Measurements from ENCODE around the gene NPC1L1. TPM values are rescaled to one million over a fixed set of nuclear protein-coding genes. Genes with fewer than 3 reads are reported as not detected.

The NPC1L1 gene
- total and polyA plus RNA-seq, 2 donors from 2014 or later, result 0.88 to 2.4 TPM

- FAIRE-seq (no peak), DNase-seq (no peak)
Observed at GRCh38 chr7:44515590-44516268, 25.4 kb downstream of the NPC1L1 start.

GRCh38 chr7:44512736-44513135 is 28.4 kb downstream of the NPC1L1 start:
- no peaks in the 10 kb centered on the region for H3K27me3 ChIP-seq (ENCODE audit: control insufficient read depth, insufficient read depth, low read length)
- H3K4me3 ChIP-seq (ENCODE audit: low read length in 3 of 3), result no peak overlapping the region
- no peak for FAIRE-seq
- no peaks in the 10 kb centered on the region for H3K36me3 ChIP-seq (ENCODE audit: control insufficient read depth in 2 of 3, insufficient read depth in 3 of 3, low read length in 3 of 3)
- TF ChIP-seq CTCF (IDR thresholded peaks at IDR 0.05; ENCODE audit: borderline replicate concordance, extremely low read depth, insufficient read depth), result no peak
- H3K9ac ChIP-seq (ENCODE audit: low read length in 3 of 3), result no peak overlapping the region
- no peaks in the 10 kb centered on the region for H3K9me3 ChIP-seq (ENCODE audit: control insufficient read depth in 2 of 3, insufficient read depth in 1 of 3, low read length in 3 of 3)
- intact Hi-C loops (cut with DNase I), result no loop called here
- no peak overlapping the region for H3K27ac ChIP-seq (ENCODE audit: low read depth in 2 of 2, low read length in 2 of 2)
- H3K4me1 ChIP-seq (ENCODE audit: control insufficient read depth in 2 of 3, insufficient read depth in 2 of 3, low read depth in 1 of 3, low read length in 3 of 3), result no peaks in the 10 kb centered on the region
- no peak for DNase-seq

More at GRCh38 chr7:44515590-44516268, 25.4 kb downstream of the NPC1L1 start:
- H3K4me3 ChIP-seq (ENCODE audit: low read length in 3 of 3), result no peak overlapping the region
- no peaks in the 10 kb centered on the region for H3K27me3 ChIP-seq (ENCODE audit: control insufficient read depth, insufficient read depth, low read length)
- no peak for TF ChIP-seq CTCF (IDR thresholded peaks at IDR 0.05; ENCODE audit: borderline replicate concordance, extremely low read depth, insufficient read depth)
- H3K4me1 ChIP-seq (ENCODE audit: control insufficient read depth in 2 of 3, insufficient read depth in 2 of 3, low read depth in 1 of 3, low read length in 3 of 3), result no peaks in the 10 kb centered on the region
- intact Hi-C loops (cut with DNase I), result no loop called here
- H3K27ac ChIP-seq (ENCODE audit: low read depth in 2 of 2, low read length in 2 of 2), result no peak overlapping the region
- no peak overlapping the region for H3K9ac ChIP-seq (ENCODE audit: low read length in 3 of 3)
- no peaks in the 10 kb centered on the region for H3K9me3 ChIP-seq (ENCODE audit: control insufficient read depth in 2 of 3, insufficient read depth in 1 of 3, low read length in 3 of 3)
- H3K36me3 ChIP-seq (ENCODE audit: control insufficient read depth in 2 of 3, insufficient read depth in 3 of 3, low read length in 3 of 3), result no peaks in the 10 kb centered on the region

DNA sequence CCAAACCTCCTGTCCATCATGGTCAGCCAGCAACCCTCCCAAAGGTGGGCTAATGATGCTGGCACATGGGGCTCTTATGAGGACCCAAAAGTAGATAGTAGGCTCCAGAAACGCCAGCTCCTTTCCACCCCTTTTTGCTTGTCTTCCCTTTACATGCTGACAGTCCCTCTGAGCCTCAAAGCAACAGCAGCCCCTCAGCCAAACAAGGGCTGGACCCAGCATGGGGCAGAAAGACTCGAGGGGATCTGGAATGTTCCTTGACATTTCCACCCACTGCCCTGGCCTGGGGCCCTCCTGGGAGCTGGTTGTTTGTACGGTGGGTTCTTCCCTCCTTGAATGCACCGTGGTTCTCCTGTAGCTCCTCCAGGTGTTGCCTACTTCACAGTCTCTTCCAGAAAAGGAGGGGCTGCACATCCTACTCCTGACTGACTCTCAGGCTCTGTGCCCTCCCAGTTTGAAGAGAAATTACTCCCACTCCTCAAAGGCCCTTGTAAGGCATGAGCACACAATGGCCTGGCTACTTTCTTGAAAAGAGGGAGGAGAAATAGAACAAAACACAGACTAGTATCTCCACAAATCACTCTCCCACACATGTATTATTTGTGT is 29.2 kb downstream of the NPC1L1 start:
- H3K9me3 ChIP-seq (ENCODE audit: control insufficient read depth in 2 of 3, insufficient read depth in 1 of 3, low read length in 3 of 3), result no peaks in the 10 kb centered on the region
- H3K4me3 ChIP-seq (ENCODE audit: low read length in 3 of 3), result no peak overlapping the region
- FAIRE-seq (no peak), DNase-seq (no peak)
- H3K9ac ChIP-seq (ENCODE audit: low read length in 3 of 3), result no peak overlapping the region
- H3K4me1 ChIP-seq (ENCODE audit: control insufficient read depth in 2 of 3, insufficient read depth in 2 of 3, low read depth in 1 of 3, low read length in 3 of 3), result no peaks in the 10 kb centered on the region
- intact Hi-C loops (cut with DNase I), result no loop called here
- no peaks in the 10 kb centered on the region for H3K27me3 ChIP-seq (ENCODE audit: control insufficient read depth, insufficient read depth, low read length)
- no peak overlapping the region for H3K27ac ChIP-seq (ENCODE audit: low read depth in 2 of 2, low read length in 2 of 2)
- TF ChIP-seq CTCF (IDR thresholded peaks at IDR 0.05; ENCODE audit: borderline replicate concordance, extremely low read depth, insufficient read depth), result no peak
- no peaks in the 10 kb centered on the region for H3K36me3 ChIP-seq (ENCODE audit: control insufficient read depth in 2 of 3, insufficient read depth in 3 of 3, low read length in 3 of 3)
